HK-2 (cell line): ENCODE results near the gene TBCD.

Experiments used
- DNase-seq: peaks from one replicate; pipeline ENCODE4 v3.0.0-alpha.2; 2018; ENCODE audit not compliant: unreplicated experiment

TBCD gene

DNA sequence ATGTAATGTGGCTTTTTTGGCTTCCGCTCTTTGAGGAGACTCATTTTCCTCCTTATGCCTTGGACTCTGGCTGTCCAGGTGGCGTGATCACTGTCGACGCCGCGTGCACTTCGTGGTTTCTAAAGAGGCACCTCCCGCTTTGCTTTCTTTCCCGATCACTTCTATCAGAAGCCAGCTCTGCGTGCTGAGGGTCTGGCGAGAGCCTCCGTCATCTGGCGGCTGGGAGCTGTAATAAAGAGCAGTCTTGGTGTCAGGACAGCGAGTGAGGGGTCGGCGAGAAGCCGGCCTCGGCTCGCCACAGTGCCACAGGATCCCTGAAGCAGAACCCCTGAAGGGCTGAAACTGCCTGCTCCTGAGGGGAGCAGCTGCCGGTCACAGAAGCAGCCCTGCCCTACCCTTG, 80.5 kb downstream of the TBCD start:
- no peak for DNase-seq

DNA sequence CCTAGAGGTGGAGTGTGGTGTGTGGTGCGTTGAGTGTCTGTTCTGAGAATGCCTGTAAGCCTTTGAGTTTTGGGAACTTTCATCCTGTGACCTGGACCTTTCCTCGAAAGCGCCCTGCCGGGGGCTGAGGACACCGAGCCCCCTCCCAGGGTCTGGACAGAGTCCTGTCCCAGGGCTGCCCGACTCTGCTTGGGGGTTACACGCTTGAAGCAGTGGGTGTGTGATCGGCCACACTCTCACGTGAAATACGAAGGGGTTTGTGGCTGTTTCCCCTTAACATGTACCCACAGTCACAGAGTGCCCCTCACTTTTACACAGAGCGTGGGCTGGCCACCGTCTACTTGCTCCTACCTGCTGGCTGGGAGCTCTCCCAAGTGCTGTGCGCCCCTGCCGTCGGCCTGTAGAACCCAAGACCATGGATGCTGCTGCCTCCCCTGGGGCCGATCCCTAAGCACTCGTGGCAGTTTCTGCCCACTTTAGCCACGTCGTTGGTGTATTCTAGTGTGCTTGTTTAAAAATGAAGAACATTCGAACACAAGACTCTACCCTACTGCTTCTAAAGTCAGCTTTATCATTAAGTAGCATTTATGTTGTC, 81.1 kb downstream of the TBCD start:
- DNase-seq: no peak

DNA sequence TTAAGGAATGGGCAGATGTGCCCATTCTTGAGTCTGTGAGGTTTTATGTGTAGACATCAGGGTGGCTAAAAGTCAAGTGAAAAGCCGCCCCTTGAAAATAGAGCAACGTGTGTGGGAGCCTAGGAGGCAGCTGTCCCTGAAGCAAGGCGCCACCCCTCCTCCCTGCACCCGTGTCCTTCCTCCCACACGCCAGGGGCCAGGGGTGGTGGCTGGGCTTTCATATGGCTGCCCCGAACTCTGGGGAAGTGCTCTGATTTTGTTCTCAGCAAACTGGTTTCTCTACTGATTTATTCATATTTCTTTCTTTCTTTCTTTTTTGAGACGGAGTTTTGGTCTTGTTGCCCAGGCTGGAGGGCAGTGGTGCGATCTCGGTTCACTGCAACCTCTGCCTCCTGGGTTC, 83.3 kb downstream of the TBCD start:
- no peak for DNase-seq

DNA sequence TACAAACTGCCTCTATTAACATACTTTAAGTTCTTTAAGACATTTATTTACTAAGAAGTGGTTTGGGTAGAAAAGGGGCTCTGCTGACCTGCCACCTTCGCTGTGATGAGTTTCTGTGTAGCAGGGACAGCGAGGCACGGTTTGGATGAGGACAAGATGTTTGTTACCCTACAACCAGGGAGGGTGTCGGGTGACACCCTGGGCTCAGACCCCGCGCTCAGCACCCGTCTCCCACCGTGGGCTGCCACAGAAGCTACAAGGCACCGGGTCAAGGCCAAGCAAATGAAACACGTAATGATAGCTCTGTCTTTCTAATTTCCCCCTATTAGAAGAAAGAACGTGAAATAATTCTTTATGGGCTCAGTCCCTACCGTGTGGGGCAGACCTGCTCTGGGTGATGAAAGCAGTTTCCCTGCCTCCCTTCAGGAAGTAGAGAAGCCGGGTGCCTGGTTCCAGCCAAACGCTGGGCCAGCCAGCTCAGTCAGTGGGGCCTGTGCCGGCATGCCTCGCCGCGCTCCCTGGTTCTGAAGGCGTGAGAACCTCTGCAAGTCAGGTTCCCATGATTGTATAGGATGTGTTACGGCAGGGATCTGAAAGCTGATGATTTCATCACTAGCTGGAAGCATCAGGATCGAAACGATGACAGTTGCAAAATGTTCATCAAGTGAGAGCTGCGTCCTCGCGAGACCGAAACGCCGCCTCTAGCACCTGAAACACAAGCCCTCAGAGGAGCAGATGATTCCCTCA, 84.1 kb downstream of the TBCD start:
- no peak for DNase-seq

DNA sequence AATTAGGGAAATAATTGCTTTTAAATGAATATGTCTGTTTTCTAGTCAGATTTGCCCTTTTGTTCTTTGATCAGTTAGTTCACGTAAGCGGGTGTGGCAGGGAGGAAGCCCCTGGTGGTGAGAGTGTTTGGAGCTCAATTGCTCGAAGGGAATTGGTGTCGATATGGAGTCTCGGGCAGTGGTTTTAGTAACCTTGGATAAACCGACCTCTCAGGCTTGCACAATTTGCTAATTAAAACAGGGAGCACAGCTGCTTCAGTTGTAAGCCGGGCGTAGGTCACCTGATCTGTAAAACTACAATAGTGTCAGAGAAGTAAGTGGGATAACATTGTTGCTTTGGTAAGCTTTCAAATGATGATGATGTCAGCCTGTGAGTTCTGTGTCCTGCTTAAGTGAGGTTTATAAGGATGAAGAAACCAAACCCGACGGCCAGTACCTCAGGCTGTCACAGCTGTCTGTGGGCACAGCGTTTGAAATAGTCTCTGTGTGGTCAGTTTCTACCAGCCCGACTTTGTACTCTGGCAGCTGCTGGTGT, 85.0 kb downstream of the TBCD start:
- no peak for DNase-seq

DNA sequence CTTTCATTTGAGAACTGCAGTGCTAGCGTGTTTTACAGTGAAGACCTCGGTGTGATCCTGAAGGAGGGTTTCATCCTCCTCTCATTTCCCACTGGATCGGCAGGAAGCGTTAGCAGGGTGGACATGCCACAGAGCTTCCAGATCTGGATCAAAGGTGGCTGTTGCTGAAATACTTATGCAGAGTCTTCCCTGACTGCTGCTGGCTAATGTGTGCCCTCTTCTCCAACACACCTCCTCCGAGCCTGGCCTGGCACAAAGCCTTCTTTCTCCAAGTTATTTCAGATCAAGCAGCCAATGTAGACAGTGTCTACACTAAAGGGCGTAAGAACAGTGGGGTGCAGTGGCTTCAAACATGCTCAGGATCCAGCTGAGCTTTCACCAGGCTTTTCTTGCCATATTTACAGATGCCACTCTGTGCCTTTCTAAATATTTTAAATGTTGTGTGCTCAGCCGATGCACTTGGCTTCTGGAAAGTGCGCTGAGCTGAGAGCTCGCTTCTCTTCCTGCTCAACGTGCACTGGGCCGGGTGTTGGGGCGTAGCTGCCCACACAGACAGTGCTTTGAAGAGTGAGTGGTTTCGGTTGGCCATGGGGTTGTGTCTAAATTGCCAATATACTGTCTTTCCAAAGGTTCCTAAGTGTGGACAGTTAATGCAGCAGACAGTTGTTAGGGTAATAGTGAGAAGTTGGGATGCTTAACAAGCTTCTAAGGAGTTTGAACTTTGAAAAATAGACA, 85.9 kb downstream of the TBCD start:
- DNase-seq: no peak

DNA sequence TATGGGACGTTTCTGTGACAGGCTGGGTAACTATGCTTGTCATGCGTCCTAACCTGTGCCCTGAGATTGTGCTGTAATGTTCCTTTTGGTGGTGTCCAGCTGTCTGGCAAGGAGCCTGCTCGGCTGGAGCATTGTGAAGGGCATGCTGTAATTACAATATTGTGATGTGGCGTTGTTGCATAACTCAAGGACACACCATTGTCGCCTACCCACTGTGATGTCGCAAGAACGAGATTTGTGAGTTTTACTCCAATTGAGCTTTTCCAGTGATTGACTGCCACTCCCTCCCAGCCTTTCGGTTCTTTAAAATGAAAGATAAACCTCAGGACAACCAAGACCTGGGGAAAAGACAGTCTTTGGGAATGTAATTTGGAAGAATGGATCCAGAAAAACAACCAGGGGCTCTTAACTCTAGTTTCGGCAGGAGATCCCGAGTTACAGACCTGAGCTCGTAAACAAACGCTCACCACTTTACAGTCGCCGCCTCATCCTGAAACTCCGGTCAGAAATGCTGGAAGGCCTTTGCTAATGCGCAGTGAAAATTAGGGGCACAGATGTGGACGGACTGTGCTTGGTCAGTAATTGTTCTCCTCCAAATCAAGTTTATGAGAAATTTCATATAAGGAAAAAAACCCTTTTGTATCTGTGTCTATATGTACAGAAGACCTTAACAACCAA, 86.7 kb downstream of the TBCD start:
- DNase-seq: no peak

DNA sequence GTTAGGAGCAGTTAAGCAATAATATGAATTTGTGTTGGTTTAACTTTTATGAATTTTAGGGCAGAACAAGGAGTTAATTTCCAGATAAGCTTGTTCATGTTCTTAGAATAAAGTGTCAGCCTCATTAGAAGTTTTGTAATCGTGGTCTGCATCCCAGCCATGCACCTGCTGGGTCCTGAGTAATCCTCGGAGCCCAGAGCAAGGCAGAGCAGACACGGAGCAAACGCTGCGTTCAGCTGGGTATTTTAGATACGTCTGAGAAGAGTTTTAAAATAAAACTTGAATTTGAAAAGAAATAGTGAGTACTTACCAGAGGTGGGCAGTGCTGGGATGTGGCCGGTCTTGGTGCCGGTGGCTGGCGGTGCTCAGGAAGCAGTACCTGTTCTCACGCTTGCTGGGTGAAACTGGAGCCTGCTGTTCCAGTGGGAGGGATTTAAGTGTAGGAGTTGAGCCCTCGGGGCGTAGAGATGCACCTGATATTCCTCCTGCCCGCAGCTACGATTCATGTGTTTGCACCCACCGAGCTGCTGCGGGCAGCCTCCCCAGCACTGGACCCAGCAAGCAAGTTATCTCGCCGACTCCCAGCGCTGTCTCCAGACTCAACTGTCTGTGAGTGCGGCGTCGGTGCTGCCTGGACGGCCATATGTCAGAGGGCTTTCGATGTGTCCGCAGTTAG, 87.9 kb downstream of the TBCD start, which contains the start of gene ZNF750:
Gene ZNF750 (minus strand): TSS at position 406 of the 676 bp plus-strand sequence. CDS start 7,568 bp downstream, outside the sequence.
- no peak for DNase-seq

DNA sequence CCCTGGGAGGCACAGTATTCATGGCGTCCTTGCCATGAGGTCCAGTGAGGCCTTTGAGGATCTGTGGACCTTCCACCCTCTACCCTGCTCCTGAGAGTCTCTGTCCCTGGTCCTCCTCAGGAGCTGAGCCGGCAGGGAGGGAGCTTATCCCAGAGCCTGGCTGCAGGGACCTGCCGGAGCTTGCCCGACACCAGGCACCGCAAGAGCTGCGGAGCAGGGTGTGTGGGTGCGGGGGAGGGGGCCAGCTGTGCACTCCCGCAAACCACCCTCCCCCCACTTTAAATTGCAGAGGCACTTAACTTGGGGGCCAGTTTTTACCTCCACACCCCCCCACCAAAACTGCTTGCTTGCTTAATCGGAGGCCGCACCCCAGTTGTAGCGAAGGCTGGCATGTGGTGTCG, 88.6 kb downstream of the TBCD start:
- no peak for DNase-seq

DNA sequence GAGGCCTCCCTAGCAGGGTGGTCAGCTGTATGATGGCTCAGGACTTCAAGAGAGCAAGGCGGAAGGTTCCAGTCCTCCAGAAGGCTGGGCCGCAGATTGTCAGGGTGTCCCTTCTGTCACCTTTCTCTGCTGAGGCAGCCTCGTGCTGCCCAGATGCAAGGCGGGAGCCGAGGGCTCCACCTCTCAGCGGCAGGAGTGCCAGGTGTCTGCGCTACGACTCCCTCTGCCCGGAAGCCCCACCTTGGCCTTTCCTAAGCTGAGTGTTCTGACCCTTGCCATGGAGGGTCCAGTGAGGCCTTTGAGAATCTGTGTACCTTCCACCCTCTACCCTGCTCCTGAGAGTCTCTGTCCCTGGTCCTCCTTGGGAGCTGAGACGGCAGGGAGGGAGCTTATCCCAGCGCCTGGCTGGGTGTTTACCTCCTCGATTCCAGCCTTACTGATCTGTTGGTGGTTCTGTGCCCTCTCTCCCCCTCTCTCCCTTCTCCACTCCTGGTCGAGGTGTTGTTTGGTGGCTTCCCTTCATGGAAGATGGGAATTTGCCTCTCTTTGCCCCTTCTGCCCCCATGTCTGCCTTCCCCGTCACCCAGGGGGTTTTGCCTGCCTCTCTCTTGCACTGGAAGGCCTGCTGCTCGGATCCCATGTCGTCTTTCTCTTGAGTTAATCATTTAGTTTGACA, 90.2 kb downstream of the TBCD start:
- no peak for DNase-seq

DNA sequence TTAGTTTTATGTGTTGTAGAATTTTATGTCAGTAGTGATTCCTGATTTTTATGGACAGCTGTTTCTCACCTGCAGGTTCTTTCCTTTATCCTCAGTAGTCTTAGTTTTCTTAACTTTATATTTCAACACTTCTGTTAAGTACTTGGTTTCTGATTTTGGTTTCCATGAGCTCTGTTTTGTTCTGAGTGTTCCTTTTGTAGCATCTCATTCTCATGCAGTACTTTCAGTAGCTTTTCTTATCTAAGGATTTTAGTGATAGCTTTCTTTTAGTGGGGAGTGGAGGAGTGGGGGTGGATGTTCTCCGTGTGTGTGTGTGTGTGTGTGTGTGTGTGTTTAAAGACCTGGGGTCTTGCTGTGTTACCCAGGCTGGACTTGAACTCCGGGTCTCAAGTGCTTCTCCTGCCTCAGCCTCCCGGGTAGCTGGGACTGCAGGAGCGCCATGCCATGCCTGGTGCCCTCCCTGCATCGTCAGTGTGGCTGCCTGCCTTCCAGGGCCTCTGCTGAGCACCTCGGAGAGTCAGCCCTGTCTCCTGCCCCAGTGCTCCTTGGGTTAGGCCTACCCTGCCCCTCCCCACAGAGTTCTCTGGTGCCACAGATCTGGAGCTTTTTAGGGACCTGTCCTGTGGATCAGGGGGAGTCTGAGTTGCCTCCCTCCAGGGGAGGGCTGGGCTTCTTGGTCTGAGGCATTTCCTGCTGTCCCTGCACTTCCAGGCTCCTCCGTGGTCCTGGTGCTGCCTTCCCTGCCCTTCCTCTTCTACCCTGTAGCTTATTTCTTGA, 92.2 kb downstream of the TBCD start:
- DNase-seq: no peak

DNA sequence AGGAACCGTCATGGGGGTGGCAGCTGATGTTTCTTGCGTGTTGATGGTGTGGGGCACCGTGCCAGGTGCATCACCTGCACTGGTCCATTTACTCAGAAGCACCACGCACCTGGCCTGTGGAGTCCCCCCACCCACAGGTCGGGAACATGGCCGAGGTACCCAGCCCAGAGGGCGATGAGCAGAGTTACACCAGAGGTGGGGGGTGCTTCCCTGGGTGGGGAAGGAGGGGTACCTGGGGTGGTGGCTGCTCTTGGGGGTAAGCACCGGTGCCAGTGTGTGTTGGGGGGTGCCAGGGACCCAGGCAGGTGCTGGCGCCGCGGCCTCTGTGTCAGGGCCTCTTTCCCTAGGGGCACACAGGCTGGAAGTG, 92.9 kb downstream of the TBCD start:
- DNase-seq: no peak

DNA sequence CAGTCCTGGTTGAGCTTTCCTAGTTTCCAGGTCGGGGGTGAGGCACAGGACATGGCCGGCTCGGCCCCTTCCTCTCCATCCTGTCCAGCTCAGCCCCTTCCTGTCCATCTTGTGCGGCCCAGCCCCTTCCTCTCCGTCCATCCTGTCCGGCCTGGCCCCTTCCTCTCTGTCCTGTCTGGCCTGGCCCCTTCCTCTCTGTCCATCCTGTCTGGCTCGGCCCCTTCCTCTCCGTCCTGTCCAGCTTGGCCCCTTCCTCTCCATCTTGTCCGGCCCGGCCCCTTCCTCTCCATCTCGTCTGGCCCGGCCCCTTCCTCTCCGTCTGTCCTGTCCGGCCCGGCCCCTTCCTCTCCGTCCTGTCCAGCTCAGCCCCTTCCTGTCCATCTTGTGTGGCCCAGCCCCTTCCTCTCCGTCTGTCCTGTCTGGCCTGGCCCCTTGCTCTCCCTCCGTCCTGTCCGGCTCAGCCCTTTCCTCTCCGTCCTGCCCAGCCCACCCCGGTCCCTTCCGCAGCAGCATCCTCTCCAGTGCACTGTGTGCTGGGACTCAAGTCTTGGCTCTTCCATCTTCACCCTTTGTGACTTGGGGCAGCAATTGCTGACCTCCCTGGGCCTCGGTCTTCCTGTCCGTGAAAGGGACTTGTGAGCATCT, 93.4 kb downstream of the TBCD start:
- no peak for DNase-seq

DNA sequence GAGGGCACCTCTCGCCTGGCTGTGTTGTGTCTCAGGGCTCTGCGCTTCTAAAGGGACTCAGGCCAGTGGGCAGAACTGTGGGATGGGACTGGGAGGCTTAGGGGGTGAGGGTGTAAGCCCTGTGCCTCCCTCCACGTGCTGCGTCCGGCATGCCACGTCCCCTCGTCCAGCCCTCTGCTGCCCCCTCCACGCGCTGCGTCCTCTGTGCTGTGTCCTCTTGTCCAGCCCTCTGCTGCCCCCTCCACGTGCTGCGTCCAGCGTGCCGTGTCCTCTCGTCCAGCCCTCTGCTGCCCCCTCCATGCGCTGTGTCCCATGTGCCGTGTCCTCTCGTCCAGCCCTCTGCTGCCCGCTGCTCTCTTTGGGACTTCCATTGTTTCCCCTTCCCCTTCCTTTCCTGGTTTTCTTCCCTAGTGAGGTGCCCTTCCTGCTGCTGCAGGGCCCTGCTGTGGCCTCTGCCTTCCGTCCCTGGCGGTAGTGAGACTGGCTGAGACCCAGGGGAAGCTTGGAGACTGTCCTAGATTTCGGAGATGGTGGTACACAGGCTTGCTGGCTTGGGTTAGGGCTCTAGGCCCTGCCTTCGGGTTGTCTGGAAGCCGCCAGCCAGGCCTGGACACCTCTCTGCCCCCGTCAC, 94.3 kb downstream of the TBCD start:
- DNase-seq: no peak

DNA sequence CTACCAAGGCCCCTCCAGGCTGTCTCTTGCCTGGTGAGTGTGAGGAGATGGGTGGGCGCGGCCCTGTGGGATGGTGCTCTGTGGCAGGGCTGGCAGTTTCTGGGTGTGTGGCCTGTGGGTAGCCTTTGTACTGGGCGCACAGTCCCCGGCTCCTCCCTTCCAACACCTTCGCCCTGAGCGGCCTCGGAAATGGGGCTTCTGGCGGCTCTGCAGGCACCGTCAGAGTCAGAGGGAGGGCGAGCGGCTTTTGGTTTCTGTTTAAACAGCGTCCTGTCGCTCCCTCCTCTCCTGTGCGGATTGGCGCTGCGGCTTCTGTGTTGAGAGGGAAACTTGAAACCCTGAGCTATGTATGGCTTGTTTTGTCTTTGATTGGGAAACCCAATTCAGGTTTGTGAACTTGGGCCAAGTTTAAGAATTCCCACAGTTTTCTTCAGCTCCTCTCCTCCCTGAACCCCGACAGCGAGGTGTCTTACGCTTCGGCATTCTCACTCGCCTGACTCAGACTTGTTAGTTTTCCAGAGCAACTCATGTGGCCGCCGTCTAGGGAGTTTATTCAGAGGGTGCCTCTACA, 96.2 kb downstream of the TBCD start:
- no peak for DNase-seq

DNA sequence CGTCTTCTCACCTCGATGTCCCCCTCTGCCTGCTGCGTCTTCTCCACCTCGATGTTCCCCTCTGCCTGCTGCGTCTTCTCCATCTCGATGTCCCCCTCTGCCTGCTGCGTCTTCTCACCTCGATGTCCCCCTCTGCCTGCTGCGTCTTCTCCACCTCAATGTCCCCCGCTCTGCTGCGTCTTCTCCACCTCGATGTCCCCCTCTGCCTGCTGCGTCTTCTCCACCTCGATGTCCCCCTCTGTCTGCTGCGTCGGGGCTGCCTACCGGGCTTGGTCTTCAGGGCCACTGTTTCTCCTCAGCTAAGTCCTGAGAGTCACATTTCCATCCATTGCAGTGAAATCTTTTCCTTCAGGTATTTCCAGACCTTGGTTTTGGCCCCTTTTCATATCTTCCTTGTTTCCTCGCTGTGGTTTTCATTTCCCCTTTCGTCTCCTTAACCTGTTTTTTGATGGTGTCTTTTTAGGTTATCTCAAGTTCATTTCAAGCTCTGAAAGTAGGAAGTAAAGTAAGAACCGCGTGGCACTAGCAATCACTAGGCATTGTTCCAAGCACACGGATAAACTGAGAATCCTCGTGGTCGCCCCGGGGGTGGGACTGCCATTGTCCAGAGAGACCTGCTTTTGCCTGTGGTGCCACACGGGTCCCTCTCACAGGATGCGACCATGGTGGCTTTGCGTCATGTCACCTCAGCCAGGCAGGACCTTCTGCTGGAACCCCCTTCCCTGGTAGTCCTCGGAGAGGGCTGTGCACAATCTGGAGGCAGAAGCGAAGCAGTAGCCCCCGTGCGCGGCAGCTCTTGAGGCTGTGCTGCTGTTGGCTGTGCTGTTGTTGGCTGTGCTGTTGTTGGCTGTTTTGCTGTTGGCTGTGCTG, 97.4 kb downstream of the TBCD start:
- DNase-seq: no peak

DNA sequence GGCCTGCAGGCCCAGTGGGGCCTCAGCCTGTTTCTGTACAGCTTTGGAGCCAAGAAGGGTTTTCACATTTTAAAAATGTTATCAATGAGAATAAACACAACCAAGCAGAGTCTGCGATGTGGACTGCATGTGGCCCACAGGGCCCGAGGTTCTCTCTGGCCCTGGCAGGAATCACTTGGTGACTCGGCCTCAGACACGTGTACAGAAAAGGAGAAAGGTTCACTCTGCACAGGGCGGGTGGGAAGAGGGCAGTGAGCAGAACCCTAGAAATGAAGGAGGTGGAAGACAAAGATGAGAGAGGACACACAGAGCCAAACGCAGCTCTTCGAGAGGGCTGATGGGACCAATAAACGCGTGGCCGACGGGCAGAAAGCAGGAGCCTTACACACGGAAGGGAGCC, 99.5 kb downstream of the TBCD start:
- DNase-seq: no peak

DNA sequence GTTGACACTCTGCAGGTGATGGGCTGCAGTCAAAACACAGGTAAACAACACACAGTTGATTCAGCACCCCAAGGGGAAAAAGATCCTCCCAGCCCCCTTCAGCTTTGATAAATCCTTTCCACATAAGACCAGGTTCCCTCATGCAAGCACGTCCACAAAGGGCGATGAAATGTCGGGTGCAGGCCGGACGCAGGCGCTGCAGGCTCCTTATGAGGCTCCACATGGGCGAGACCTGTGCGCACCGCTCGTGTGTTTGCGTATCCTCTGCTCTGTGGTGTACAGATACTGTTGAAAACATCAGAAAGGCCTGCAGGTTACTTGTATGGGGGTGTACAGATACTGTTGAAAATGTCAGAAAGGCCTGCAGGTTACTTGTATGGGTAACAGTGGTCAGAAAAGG, 102.4 kb downstream of the TBCD start:
- DNase-seq: no peak
